Thymus (tissue), 11 donors: ENCODE data around the gene CNR2. TPM values are rescaled to one million over a fixed set of nuclear protein-coding genes. Genes with fewer than 3 reads are reported as not detected.
"Not testable (repeated sequence)": the region's sequence is repeated elsewhere in the genome, so short reads cannot be mapped to it uniquely, and the experiment has no call there.

ENCODE experiments used
- DNase-seq, 9 donors: peaks; one replicate each; pipeline ENCODE4 v3.0.0-alpha.2; 2013; ENCODE audit warnings: low spot score in 9 of 9, low read depth in 6 of 9, missing footprints in 1 of 9
- H3K27ac ChIP-seq, 2 donors: one replicate each; pipeline ENCODE4 v1.5.1; 2013; ENCODE audit warnings: control low read depth in 1 of 2, low read depth in 1 of 2, low read length in 1 of 2, mild to moderate bottlenecking in 1 of 2, moderate library complexity in 1 of 2
- H3K27me3 ChIP-seq, 2 donors: one replicate each; pipeline ENCODE4 v1.5.1; 2013; ENCODE audit warnings: low read length in 1 of 2; ENCODE audit not compliant: control insufficient read depth in 2 of 2, insufficient read depth in 1 of 2
- H3K36me3 ChIP-seq, 2 donors: one replicate each; pipeline ENCODE4 v1.5.1; 2013; ENCODE audit warnings: low read length in 1 of 2, mild to moderate bottlenecking in 1 of 2, moderate library complexity in 1 of 2; ENCODE audit not compliant: control insufficient read depth in 2 of 2, insufficient read depth in 2 of 2
- H3K4me1 ChIP-seq, 2 donors: one replicate each; pipeline ENCODE4 v1.5.1; 2013; ENCODE audit warnings: low read length in 2 of 2; ENCODE audit not compliant: control insufficient read depth in 2 of 2, insufficient read depth in 2 of 2
- H3K4me3 ChIP-seq, 2 donors: one replicate each; pipeline ENCODE4 v1.5.1; 2013; ENCODE audit warnings: low read length in 2 of 2, control low read depth in 1 of 2, mild to moderate bottlenecking in 1 of 2
- H3K9me3 ChIP-seq, 2 donors: one replicate each; pipeline ENCODE4 v1.5.1; 2013; ENCODE audit warnings: low read length in 1 of 2, mild to moderate bottlenecking in 1 of 2; ENCODE audit not compliant: control insufficient read depth in 2 of 2, insufficient read depth in 1 of 2
- WGBS: extraction: QIAGEN DNeasy Blood & Tissue Kit; methylation state at CpG from one replicate; pipeline ENCODE4 v1.1.7; 2013; 5-methylcytosine and 5-hydroxymethylcytosine counted together
- polyA plus RNA-seq: library from polyadenylated mRNA; stranded (reverse); fragments of 200-250 nt; gene quantifications from one replicate; pipeline ENCODE4 v1.2.3, GENCODE V29; 2013
- total RNA-seq: library from RNA; stranded (reverse); fragments of 120-200 nt; gene quantifications from one replicate; pipeline ENCODE4 v1.2.4, GENCODE V29; 2013
- donor health status: healthy.

The CNR2 gene
- total and polyA plus RNA-seq, 2 donors, result 1.5 to 1.8 TPM

- H3K27me3 ChIP-seq, result peaks cover 0 to 4% of the 10 kb centered on the region in 2 donors
- peaks cover 21 to 67% of the 10 kb centered on the region in 2 donors for H3K4me1 ChIP-seq
- H3K27ac ChIP-seq, result peak overlapping the region in 1 of 2 donors; percentile 77
- no peak overlapping the region for H3K4me3 ChIP-seq
- 79% methylated on average over 10 of the region's 10 CpGs for WGBS
- DNase-seq, result peak in 1 of 9 donors; percentile 55
- no peaks in the 10 kb centered on the region for H3K36me3 ChIP-seq
- H3K9me3 ChIP-seq, result no peaks in the 10 kb centered on the region
These were observed 3.8 kb downstream of the CNR2 start for GRCh38 chr1:23909412-23909811.

- 3% methylated on average over 9 of the region's 9 CpGs for WGBS
- H3K36me3 ChIP-seq, result no peaks in the 10 kb centered on the region
- H3K4me3 ChIP-seq, result no peak overlapping the region
- no peaks in the 10 kb centered on the region for H3K9me3 ChIP-seq
- H3K27ac ChIP-seq, result peak overlapping the region; percentile 31 to 77
- peaks cover 19 to 67% of the 10 kb centered on the region in 2 donors for H3K4me1 ChIP-seq
- peaks cover 2 to 11% of the 10 kb centered on the region in 2 donors for H3K27me3 ChIP-seq
- DNase-seq, result peak in 3 of 9 donors; percentile 42 to 70 (median 49)
These were observed 4.5 kb downstream of the CNR2 start for GRCh38 chr1:23908453-23909341.

GRCh38 chr1:23906731-23907130 lies 6.4 kb downstream of the CNR2 start:
- Histone ChIP-seq H3K27me3 (peaks cover 4 to 28% of the 10 kb centered on the region in 2 donors), H3K9me3 (peaks cover 0 to 1% of the 10 kb centered on the region in 2 donors), H3K36me3 (no peaks in the 10 kb centered on the region), H3K27ac (no peak overlapping the region), H3K4me1 (peaks cover 13 to 52% of the 10 kb centered on the region in 2 donors), H3K4me3 (no peak overlapping the region)
- WGBS, result 88% methylated on average over 1 of the region's 1 CpG
- DNase-seq, result no peak

- H3K4me3 ChIP-seq, result no peak overlapping the region
- H3K9me3 ChIP-seq, result peaks cover 0 to 1% of the 10 kb centered on the region in 2 donors
- peaks cover 10 to 41% of the 10 kb centered on the region in 2 donors for H3K4me1 ChIP-seq
- peaks cover 4 to 37% of the 10 kb centered on the region in 2 donors for H3K27me3 ChIP-seq
- no peaks in the 10 kb centered on the region for H3K36me3 ChIP-seq
- 98% methylated on average over 7 of the region's 7 CpGs for WGBS
- no peak for DNase-seq
- H3K27ac ChIP-seq, result no peak overlapping the region
These were observed 7.6 kb downstream of the CNR2 start for GRCh38 chr1:23905461-23906025.

- 82% methylated on average over 10 of the region's 10 CpGs for WGBS
- H3K36me3 ChIP-seq, result no peaks in the 10 kb centered on the region
These were observed 8.3 kb downstream of the CNR2 start for GRCh38 chr1:23904748-23905357.

GRCh38 chr1:23903754-23904153 lies 9.4 kb downstream of the CNR2 start:
- WGBS, result 96% methylated on average over 6 of the region's 6 CpGs
- H3K27me3 ChIP-seq, result peaks cover 4 to 37% of the 10 kb centered on the region in 2 donors
- no peak overlapping the region for H3K4me3 ChIP-seq
- DNase-seq, result no peak
- H3K36me3 ChIP-seq, result no peaks in the 10 kb centered on the region
- H3K9me3 ChIP-seq, result peaks cover 0 to 1% of the 10 kb centered on the region in 2 donors
- no peak overlapping the region for H3K27ac ChIP-seq
- H3K4me1 ChIP-seq, result peaks cover 4 to 24% of the 10 kb centered on the region in 2 donors

More at GRCh38 chr1:23904748-23905357, 8.3 kb downstream of the CNR2 start:
- no peak for DNase-seq
- peaks cover 4 to 37% of the 10 kb centered on the region in 2 donors for H3K27me3 ChIP-seq
- peaks cover 10 to 35% of the 10 kb centered on the region in 2 donors for H3K4me1 ChIP-seq
- H3K27ac ChIP-seq, result no peak overlapping the region
- peaks cover 0 to 1% of the 10 kb centered on the region in 2 donors for H3K9me3 ChIP-seq
- H3K4me3 ChIP-seq, result no peak overlapping the region

GRCh38 chr1:23902321-23903278 lies 10.6 kb downstream of the CNR2 start:
- no peak for DNase-seq
- WGBS, result 55% methylated on average over 92 of the region's 92 CpGs
- H3K36me3 ChIP-seq, result no peaks in the 10 kb centered on the region
- H3K4me1 ChIP-seq, result peaks cover 0 to 13% of the 10 kb centered on the region in 2 donors
- H3K4me3 ChIP-seq, result peak overlapping the region in 1 of 2 donors; percentile 6
- H3K9me3 ChIP-seq, result peaks cover 0 to 1% of the 10 kb centered on the region in 2 donors
- H3K27ac ChIP-seq, result no peak overlapping the region
- H3K27me3 ChIP-seq, result peaks cover 4 to 37% of the 10 kb centered on the region in 2 donors

- peaks cover 7 to 18% of the 10 kb centered on the region in 2 donors for H3K4me1 ChIP-seq
- not testable (repeated sequence) for H3K27ac ChIP-seq, H3K4me3 ChIP-seq, DNase-seq, H3K9me3 ChIP-seq, H3K36me3 ChIP-seq
- peaks cover 4 to 37% of the 10 kb centered on the region in 2 donors for H3K27me3 ChIP-seq
- 95% methylated on average over 8 of the region's 8 CpGs for WGBS
These were observed 13.1 kb downstream of the CNR2 start for GRCh38 chr1:23900017-23900416.
